Endodermal cell (in vitro differentiated cells): ENCODE measurements around the gene MSGN1. TPM values are rescaled to one million over a fixed set of nuclear protein-coding genes. Genes with fewer than 3 reads are reported as not detected.
"Not testable (repeated sequence)": the region's sequence is repeated elsewhere in the genome, so short reads cannot be mapped to it uniquely, and the experiment has no call there.

Experiments used
- DNase-seq: peaks from one replicate; pipeline ENCODE4 v3.0.0-alpha.2; 2017
- H3K27ac ChIP-seq: 2 replicates; pipeline ENCODE4 v1.5.1; 2013; ENCODE audit warnings: mild to moderate bottlenecking, low read depth, low read length, moderate library complexity
- H3K27me3 ChIP-seq: 2 replicates; pipeline ENCODE4 v1.6.1; 2013; ENCODE audit warnings: mild to moderate bottlenecking, low read length, moderate library complexity; ENCODE audit not compliant: insufficient read depth, control insufficient read depth, poor library complexity, severe bottlenecking
- H3K36me3 ChIP-seq: 2 replicates; pipeline ENCODE4 v1.7.0; 2013; ENCODE audit warnings: mild to moderate bottlenecking, low read length, moderate library complexity; ENCODE audit not compliant: control insufficient read depth, insufficient read depth
- H3K4me1 ChIP-seq: one replicate; pipeline ENCODE4 v1.7.0; 2013; ENCODE audit warnings: low read length; ENCODE audit not compliant: control insufficient read depth, insufficient read depth
- H3K4me3 ChIP-seq: 2 replicates; pipeline ENCODE4 v1.5.1; 2013; ENCODE audit warnings: mild to moderate bottlenecking, low read length, moderate library complexity
- H3K9ac ChIP-seq: 2 replicates; pipeline ENCODE4 v1.6.1; 2013; ENCODE audit warnings: mild to moderate bottlenecking, low read length, moderate library complexity; ENCODE audit not compliant: poor library complexity, severe bottlenecking; ENCODE audit errors: extremely low read depth
- H3K9me3 ChIP-seq: 2 replicates; pipeline ENCODE4 v1.6.1; 2013; ENCODE audit warnings: mild to moderate bottlenecking, low read length, moderate library complexity; ENCODE audit not compliant: control insufficient read depth
- H3K27ac Mint-ChIP-seq: 2 replicates; pipeline ENCODE4 v1.8.0; 2020; ENCODE audit warnings: mixed read lengths
- H3K27me3 Mint-ChIP-seq: 2 replicates; pipeline ENCODE4 v1.8.0; 2021; ENCODE audit warnings: mild to moderate bottlenecking, mixed read lengths; ENCODE audit not compliant: insufficient read depth
- H3K36me3 Mint-ChIP-seq: 2 replicates; pipeline ENCODE4 v1.8.0; 2020; ENCODE audit warnings: low read depth, mixed read lengths
- H3K4me1 Mint-ChIP-seq: 2 replicates; pipeline ENCODE4 v1.8.0; 2020; ENCODE audit warnings: mixed read lengths
- H3K4me3 Mint-ChIP-seq: 2 replicates; pipeline ENCODE4 v1.8.0; 2020; ENCODE audit warnings: mild to moderate bottlenecking, moderate library complexity, mixed read lengths
- H3K9me3 Mint-ChIP-seq: 2 replicates; pipeline ENCODE4 v1.8.0; 2020; ENCODE audit warnings: mild to moderate bottlenecking, mixed read lengths
- WGBS, 2 experiments: methylation state at CpG; one replicate each; pipeline versions ENCODE4 v1.1.5 to v1.1.7; 2013; ENCODE audit warnings: missing lambda C conversion rate in 2 of 2, mixed read lengths in 1 of 2; ENCODE audit not compliant: insufficient coverage in 1 of 2, insufficient read length in 1 of 2; 5-methylcytosine and 5-hydroxymethylcytosine counted together
- total RNA-seq, 2 donors: library from RNA; stranded (reverse); fragmentation: NEBNext Ultra II Directional in 1 of 2; extraction: Animal tissue kit (Norgen Biotek cat#: 25700) in 1 of 2; gene quantifications; 2 replicates in 1 of 2; 3 replicates in 1 of 2; pipeline ENCODE4 v1.2.1, GENCODE V29; 2021
- TF ChIP-seq, protein P1 (sequence below): fragments of 200-600 bp; sonication (generic); conservative IDR thresholded peaks from 2 replicates; pipeline ENCODE4 v1.5.0; 2021; ENCODE audit warnings: antibody characterized with exemption, mild to moderate bottlenecking

MSGN1 gene
- total RNA-seq, 2 donors from 2014 or later = not detected

DNA sequence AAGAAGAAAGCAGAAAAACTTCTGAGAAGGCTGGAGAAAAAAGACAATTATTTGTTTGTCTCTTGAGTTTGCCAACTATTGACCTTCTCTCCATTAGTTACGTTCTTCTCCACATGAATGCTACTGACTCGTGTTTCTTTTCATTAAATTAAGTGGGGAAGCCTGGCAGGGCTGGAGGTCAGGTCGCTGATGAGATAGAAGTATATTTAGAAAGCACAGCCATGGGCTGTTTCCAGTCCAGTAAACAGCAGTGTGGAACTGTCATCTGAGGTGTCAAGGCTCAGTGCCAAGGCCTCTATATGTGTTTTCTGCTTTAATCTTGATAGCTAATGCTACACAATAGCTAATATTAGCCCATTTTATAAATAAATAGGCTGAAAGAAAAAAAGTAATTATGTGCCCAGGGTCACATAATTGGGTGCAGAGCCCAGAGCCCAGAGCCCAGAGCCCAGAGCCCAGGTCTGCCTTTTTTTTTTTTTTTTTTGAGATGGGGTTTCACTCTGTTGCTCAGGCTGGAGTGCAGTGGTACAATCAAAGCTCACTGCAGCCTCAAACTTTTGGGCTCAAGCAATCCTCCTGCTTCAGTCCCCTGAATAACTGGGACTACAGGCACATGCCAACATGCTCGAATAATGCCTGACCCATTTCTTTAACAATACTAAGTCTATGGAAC lies 6.3 kb downstream of the MSGN1 start:
- Histone ChIP-seq H3K36me3 (no peaks in the 10 kb centered on the region), H3K27me3 (no peaks in the 10 kb centered on the region), H3K4me3 (no peak overlapping the region), H3K4me1 (peaks cover 3% of the 10 kb centered on the region), H3K9ac (no peak overlapping the region), H3K9me3 (no peaks in the 10 kb centered on the region), H3K27ac (no peak overlapping the region)
- H3K36me3 Mint-ChIP-seq = no peaks in the 10 kb centered on the region
- H3K27me3 Mint-ChIP-seq = peaks cover 9% of the 10 kb centered on the region
- no peak overlapping the region for H3K4me3 Mint-ChIP-seq
- WGBS, 2 experiments = 81 to 89% methylated on average over 4 of the region's 4 CpGs
- no peak overlapping the region for H3K27ac Mint-ChIP-seq
- peaks cover 9% of the 10 kb centered on the region for H3K4me1 Mint-ChIP-seq
- H3K9me3 Mint-ChIP-seq = no peaks in the 10 kb centered on the region
- TF ChIP-seq, protein P1, sequence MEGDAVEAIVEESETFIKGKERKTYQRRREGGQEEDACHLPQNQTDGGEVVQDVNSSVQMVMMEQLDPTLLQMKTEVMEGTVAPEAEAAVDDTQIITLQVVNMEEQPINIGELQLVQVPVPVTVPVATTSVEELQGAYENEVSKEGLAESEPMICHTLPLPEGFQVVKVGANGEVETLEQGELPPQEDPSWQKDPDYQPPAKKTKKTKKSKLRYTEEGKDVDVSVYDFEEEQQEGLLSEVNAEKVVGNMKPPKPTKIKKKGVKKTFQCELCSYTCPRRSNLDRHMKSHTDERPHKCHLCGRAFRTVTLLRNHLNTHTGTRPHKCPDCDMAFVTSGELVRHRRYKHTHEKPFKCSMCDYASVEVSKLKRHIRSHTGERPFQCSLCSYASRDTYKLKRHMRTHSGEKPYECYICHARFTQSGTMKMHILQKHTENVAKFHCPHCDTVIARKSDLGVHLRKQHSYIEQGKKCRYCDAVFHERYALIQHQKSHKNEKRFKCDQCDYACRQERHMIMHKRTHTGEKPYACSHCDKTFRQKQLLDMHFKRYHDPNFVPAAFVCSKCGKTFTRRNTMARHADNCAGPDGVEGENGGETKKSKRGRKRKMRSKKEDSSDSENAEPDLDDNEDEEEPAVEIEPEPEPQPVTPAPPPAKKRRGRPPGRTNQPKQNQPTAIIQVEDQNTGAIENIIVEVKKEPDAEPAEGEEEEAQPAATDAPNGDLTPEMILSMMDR = no peak
- DNase-seq = no peak

DNA sequence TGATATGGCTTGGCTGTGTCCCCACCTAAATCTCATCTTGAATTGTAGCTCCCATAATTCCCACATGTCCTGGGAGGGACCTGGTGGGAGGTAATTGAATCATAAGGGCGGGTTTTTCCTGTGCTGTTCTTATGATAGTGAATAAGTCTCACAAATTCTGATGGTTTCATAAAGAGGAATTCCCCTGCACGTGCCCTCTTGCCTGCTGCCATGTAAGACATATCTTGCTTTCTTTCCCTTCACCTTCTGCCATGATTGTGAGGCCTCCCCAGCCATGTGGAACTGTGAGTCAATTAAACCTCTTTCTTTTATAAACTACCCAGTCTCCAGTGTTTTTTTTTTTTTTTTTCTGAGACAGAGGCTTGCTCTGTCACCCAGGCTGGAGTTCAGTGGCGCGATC lies 7.4 kb downstream of the MSGN1 start:
- DNase-seq, H3K27ac ChIP-seq, H3K4me3 ChIP-seq, H3K36me3 Mint-ChIP-seq, H3K9me3 ChIP-seq, H3K27ac Mint-ChIP-seq, H3K4me3 Mint-ChIP-seq, H3K9ac ChIP-seq, H3K27me3 ChIP-seq, H3K9me3 Mint-ChIP-seq, H3K36me3 ChIP-seq, H3K4me1 ChIP-seq: not testable (repeated sequence)
- 83% methylated on average over 4 of the region's 4 CpGs; no CpG with 5 or more reads in 1 of the 2 experiments for WGBS, 2 experiments
- peaks cover 13% of the 10 kb centered on the region for H3K27me3 Mint-ChIP-seq
- peaks cover 19% of the 10 kb centered on the region for H3K4me1 Mint-ChIP-seq

DNA sequence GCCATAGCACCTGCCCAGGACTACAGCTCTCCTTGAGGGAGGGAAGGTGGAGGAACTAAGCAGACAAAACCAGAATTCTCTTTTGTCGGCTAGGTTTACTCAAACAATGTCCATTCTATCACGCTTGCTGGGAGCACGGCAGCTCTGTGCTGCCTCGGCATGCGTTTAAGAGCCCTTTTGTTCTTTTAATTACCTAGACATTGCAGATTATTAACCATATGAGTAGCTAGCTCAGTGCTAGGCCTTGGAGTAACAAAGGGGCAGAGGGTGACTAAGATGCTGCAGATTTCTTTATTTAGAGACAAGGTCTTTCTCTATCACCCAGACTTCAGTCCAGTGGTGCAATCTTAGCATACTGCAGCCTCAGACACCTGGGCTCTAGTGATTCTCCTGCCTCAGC lies 11.1 kb downstream of the MSGN1 start:
- Mint-ChIP-seq H3K9me3 (no peaks in the 10 kb centered on the region), H3K4me1 (peaks cover 19% of the 10 kb centered on the region), H3K27ac (no peak overlapping the region), H3K36me3 (no peaks in the 10 kb centered on the region), H3K4me3 (no peak overlapping the region), H3K27me3 (peaks cover 40% of the 10 kb centered on the region)
- Histone ChIP-seq H3K36me3 (no peaks in the 10 kb centered on the region), H3K27me3 (peaks cover 25% of the 10 kb centered on the region), H3K27ac (no peak overlapping the region), H3K9me3 (no peaks in the 10 kb centered on the region), H3K9ac (no peak overlapping the region), H3K4me1 (no peaks in the 10 kb centered on the region), H3K4me3 (no peak overlapping the region)
- DNase-seq = no peak
- TF ChIP-seq, protein P1 = no peak
- 61 to 69% methylated on average over 5 of the region's 5 CpGs for WGBS, 2 experiments

DNA sequence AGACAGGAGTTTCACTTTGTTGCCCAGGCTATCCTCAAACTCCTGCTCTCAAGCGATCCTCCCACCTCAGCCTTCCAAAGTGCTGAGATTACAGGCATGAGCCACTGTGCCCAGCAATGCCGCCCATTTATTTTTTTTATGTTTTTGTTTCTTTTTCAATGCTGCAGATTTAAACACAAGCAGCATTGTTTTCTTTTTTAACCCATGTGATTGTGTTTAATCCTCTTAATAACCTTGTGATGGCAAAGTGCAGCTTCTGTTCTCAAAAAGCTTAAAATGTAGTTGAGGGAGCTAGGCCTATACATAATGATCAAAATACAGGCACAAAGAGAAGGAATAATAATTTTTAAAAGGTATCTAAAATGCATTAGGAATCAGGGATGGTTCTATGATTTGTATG lies 11.5 kb downstream of the MSGN1 start:
- Mint-ChIP-seq H3K36me3 (no peaks in the 10 kb centered on the region), H3K27ac (no peak overlapping the region), H3K27me3 (peaks cover 41% of the 10 kb centered on the region), H3K4me3 (no peak overlapping the region), H3K4me1 (peaks cover 17% of the 10 kb centered on the region), H3K9me3 (no peaks in the 10 kb centered on the region)
- H3K9me3 ChIP-seq = no peaks in the 10 kb centered on the region
- peaks cover 29% of the 10 kb centered on the region for H3K27me3 ChIP-seq
- no peaks in the 10 kb centered on the region for H3K36me3 ChIP-seq
- TF ChIP-seq, protein P1 = no peak
- WGBS, 2 experiments = 80 to 90% methylated on average over 1 to 2 of the region's 2 CpGs
- H3K9ac ChIP-seq = no peak overlapping the region
- no peak for DNase-seq
- H3K4me1 ChIP-seq = no peaks in the 10 kb centered on the region
- H3K4me3 ChIP-seq = no peak overlapping the region
- no peak overlapping the region for H3K27ac ChIP-seq
